K562 (cell line): ENCODE measurements around the gene ZNF862. TPM values are rescaled to one million over a fixed set of nuclear protein-coding genes. Genes with fewer than 3 reads are reported as not detected.

Experiments
- ARNT ChIP-seq, 2 experiments: fragments of 450-650 bp; IDR thresholded peaks; 2 replicates each; pipeline ENCODE4 v1.6.1; 2016; ENCODE audit warnings: mild to moderate bottlenecking in 1 of 2
- BRCA1 ChIP-seq, 2 experiments: fragments of 450-650 bp in 1 of 2; sonication (generic) in 1 of 2; formaldehyde crosslinking in 1 of 2; IDR thresholded peaks; 2 replicates each; pipeline versions ENCODE4 v1.5.0 to v1.6.1; 2017 to 2020; ENCODE audit warnings: mild to moderate bottlenecking in 1 of 2, missing genetic modification reagents in 1 of 2
- CSDE1 ChIP-seq, 2 experiments: fragments of 450-650 bp; IDR thresholded peaks; 2 replicates each; pipeline ENCODE4 v1.6.1; 2016; ENCODE audit warnings: mild to moderate bottlenecking in 1 of 2
- CTCFL ChIP-seq: IDR thresholded peaks from 2 replicates; pipeline ENCODE4 v1.6.1; 2011; ENCODE audit warnings: borderline replicate concordance, low read depth, mild to moderate bottlenecking, moderate library complexity, low read length; ENCODE audit not compliant: insufficient read depth, poor library complexity, severe bottlenecking
- ELF4 ChIP-seq: fragments of 450-650 bp; formaldehyde crosslinking; IDR thresholded peaks from 2 replicates; pipeline ENCODE4 v1.4.0; 2022; ENCODE audit warnings: missing genetic modification characterization
- HDAC2 ChIP-seq: fragments of 450-650 bp; IDR thresholded peaks from 2 replicates; pipeline ENCODE4 v1.6.1; 2016; ENCODE audit warnings: mild to moderate bottlenecking
- HMG20A ChIP-seq: fragments of 450-650 bp; formaldehyde crosslinking; conservative IDR thresholded peaks from 2 replicates; pipeline ENCODE4 v1.4.0; 2020; ENCODE audit warnings: mild to moderate bottlenecking, mixed read lengths
- HNRNPH1 ChIP-seq: fragments of 200-400 bp; formaldehyde crosslinking; optimal IDR thresholded peaks from 2 replicates; pipeline ENCODE3; 2017; ENCODE audit warnings: low read depth, mild to moderate bottlenecking, low read length, moderate library complexity
- HOXB6 ChIP-seq: fragments of 250-450 bp; sonication (Bioruptor Pico); IDR thresholded peaks from 2 replicates; pipeline ENCODE4 v1.5.1; 2022; ENCODE audit warnings: mild to moderate bottlenecking, borderline replicate concordance
- KAT2B ChIP-seq: IDR thresholded peaks from one replicate; pipeline ENCODE4 v1.6.1; 2012; ENCODE audit warnings: low read depth, mild to moderate bottlenecking, control low read depth, inconsistent platforms, low read length, moderate library complexity
- KLF13 ChIP-seq: fragments of 450-650 bp; IDR thresholded peaks from 2 replicates; pipeline ENCODE4 v1.6.1; 2016; ENCODE audit warnings: missing genetic modification characterization, low read depth, mild to moderate bottlenecking, missing compliant biosample characterization, moderate library complexity, borderline replicate concordance
- KLF16 ChIP-seq: IDR thresholded peaks from 2 replicates; pipeline ENCODE4 v1.6.1; 2016; ENCODE audit warnings: antibody characterized with exemption
- MECOM ChIP-seq: fragments of 250-450 bp; sonication (Bioruptor Pico); IDR thresholded peaks from 2 replicates; pipeline ENCODE4 v1.8.0; 2022; ENCODE audit warnings: inconsistent platforms
- NFE2L1 ChIP-seq: fragments of 450-650 bp; IDR thresholded peaks from 2 replicates; pipeline ENCODE4 v1.6.1; 2016; ENCODE audit warnings: missing genetic modification characterization, low read depth, mild to moderate bottlenecking, missing compliant biosample characterization, moderate library complexity, borderline replicate concordance
- NR3C1 ChIP-seq: sonication (generic); formaldehyde crosslinking; IDR thresholded peaks from 2 replicates; pipeline ENCODE4 v1.8.1; 2022; ENCODE audit warnings: missing genetic modification reagents
- POLR2B ChIP-seq: fragments of 450-650 bp; IDR thresholded peaks from 2 replicates; pipeline ENCODE4 v1.6.1; 2018; ENCODE audit warnings: low read depth; ENCODE audit not compliant: partially characterized antibody
- PTTG1 ChIP-seq: fragments of 450-650 bp; IDR thresholded peaks from 2 replicates; pipeline ENCODE4 v1.6.1; 2016; ENCODE audit warnings: low read depth, mild to moderate bottlenecking, missing genetic modification characterization, missing compliant biosample characterization
- SMARCA5 ChIP-seq: fragments of 450-650 bp; IDR thresholded peaks from 2 replicates; pipeline ENCODE4 v1.6.1; 2016
- SOX6 ChIP-seq: fragments of 450-650 bp; IDR thresholded peaks from 2 replicates; pipeline ENCODE4 v1.6.1; 2014; ENCODE audit warnings: mild to moderate bottlenecking
- TAF7 ChIP-seq: fragments of 450-650 bp; IDR thresholded peaks from 2 replicates; pipeline ENCODE4 v1.6.1; 2016; ENCODE audit warnings: missing genetic modification characterization, missing compliant biosample characterization
- TEAD4 ChIP-seq, 2 experiments: sonication (generic) in 1 of 2; formaldehyde crosslinking in 1 of 2; IDR thresholded peaks; 2 replicates each; pipeline versions ENCODE4 v1.6.1 to v1.8.0; 2012 to 2022; ENCODE audit warnings: borderline replicate concordance in 1 of 2, inconsistent platforms in 1 of 2, low read length in 1 of 2, mild to moderate bottlenecking in 1 of 2, missing genetic modification reagents in 1 of 2
- TFAM ChIP-seq: fragments of 250-450 bp; sonication (Bioruptor Pico); conservative IDR thresholded peaks from 2 replicates; pipeline ENCODE4 v1.5.0; 2021; ENCODE audit warnings: mild to moderate bottlenecking, moderate library complexity
- TOE1 ChIP-seq, 2 experiments: fragments of 450-650 bp in 1 of 2; sonication (generic) in 1 of 2; formaldehyde crosslinking in 1 of 2; IDR thresholded peaks; 2 replicates each; pipeline versions ENCODE4 v1.7.1 to v1.8.0; 2016 to 2022; ENCODE audit warnings: borderline replicate concordance in 2 of 2, mild to moderate bottlenecking in 2 of 2, antibody characterized with exemption in 1 of 2, inconsistent platforms in 1 of 2, low read depth in 1 of 2, missing genetic modification reagents in 1 of 2, moderate library complexity in 1 of 2
- ZBED1 ChIP-seq: IDR thresholded peaks from 2 replicates; pipeline ENCODE4 v1.6.1; 2014
- ZNF12 ChIP-seq: sonication (generic); formaldehyde crosslinking; IDR thresholded peaks from 2 replicates; pipeline ENCODE4 v1.4.0; 2020; ENCODE audit warnings: mild to moderate bottlenecking, missing genetic modification reagents
- ZNF511 ChIP-seq: sonication (generic); formaldehyde crosslinking; IDR thresholded peaks from 2 replicates; pipeline ENCODE4 v1.8.0; 2022; ENCODE audit warnings: mild to moderate bottlenecking, missing genetic modification reagents
- ZNF77 ChIP-seq: fragments of 250-450 bp; sonication (Bioruptor Pico); IDR thresholded peaks from 2 replicates; pipeline ENCODE4 v1.5.0; 2020
- ZNF830 ChIP-seq: fragments of 250-450 bp; sonication (Bioruptor Pico); IDR thresholded peaks from 2 replicates; pipeline ENCODE4 v1.5.0; 2021; ENCODE audit warnings: mild to moderate bottlenecking
- polyA plus RNA-seq, 8 experiments: library from polyadenylated mRNA; depleted of rRNA in 4 of 8; stranded (reverse) in 5 of 8; unstranded in 3 of 8; fragments of >200 nt; fragmentation: Nextera tagmentation in 2 of 8; fragmentation: Illumina TruSeq in 1 of 8; extraction: Ambion mirVana in 2 of 8; extraction: Trizol in 1 of 8; gene quantifications; 2 replicates each; pipeline versions ENCODE4 v1.2.1 to v1.2.3, GENCODE V29; 2011 to 2014; ENCODE audit warnings: inconsistent platforms in 1 of 8, missing spikeins in 1 of 8
- total RNA-seq, 7 experiments: library from RNA; depleted of rRNA in 6 of 7; stranded (reverse); fragments of >200 nt in 6 of 7; fragmentation: Illumina TruSeq in 2 of 7; extraction: Trizol in 2 of 7; gene quantifications; 2 replicates each; pipeline versions ENCODE4 v1.2.1 to v1.2.3, GENCODE V29; 2011 to 2021; ENCODE audit warnings: low replicate concordance in 1 of 7

ZNF862 gene
- total and polyA plus RNA-seq, 9 of the 15 experiments (the other 6 are each of a cell fraction or from before 2014, with no cell fraction given), result 1.1 to 3.9 (median 2.6) TPM

- no peak for TF ChIP-seq TAF7
- no peak for TF ChIP-seq PTTG1 (tag)
- TF ChIP-seq TEAD4 (IDR thresholded peaks at IDR 0.05; ENCODE audit: low read length), result no peak
- peak; percentile 91; the same call in 1 of the 2 replicates for TF ChIP-seq TEAD4 (CRISPR knock-in tag; IDR thresholded peaks at IDR 0.05; ENCODE audit: borderline replicate concordance)
- no peak for TF ChIP-seq CSDE1 (IDR thresholded peaks at IDR 0.05)
- no peak for TF ChIP-seq KLF16
- peak; percentile 20; the same call in 1 of the 2 replicates for TF ChIP-seq SOX6
- no peak for TF ChIP-seq TFAM
- TF ChIP-seq ARNT (IDR thresholded peaks at IDR 0.05), result no peak
- no peak for TF ChIP-seq ZNF12
- no peak for TF ChIP-seq HMG20A (CRISPR knock-in tag)
- TF ChIP-seq NR3C1 (CRISPR knock-in tag), result peak; percentile 76; the same call in 1 of the 2 replicates
- no peak for TF ChIP-seq ELF4 (CRISPR knock-in tag)
- TF ChIP-seq POLR2B, result peak; percentile 94
- TF ChIP-seq TOE1 (IDR thresholded peaks at IDR 0.05; ENCODE audit: borderline replicate concordance), result no peak
- no peak for TF ChIP-seq TOE1 (CRISPR knock-in tag; IDR thresholded peaks at IDR 0.05; ENCODE audit: borderline replicate concordance, low read depth)
- 0 out of 2 replicates have a peak, but pooled peaks have one; percentile 31 for TF ChIP-seq MECOM (CRISPR knock-in tag)
- no peak for TF ChIP-seq CTCFL
- no peak for TF ChIP-seq ZNF830
- TF ChIP-seq KLF13 (tag), result peak; percentile 51; the same call in 1 of the 2 replicates
- no peak for TF ChIP-seq SMARCA5
- no peak for TF ChIP-seq ZNF77 (CRISPR knock-in tag)
- no peak for TF ChIP-seq BRCA1 (IDR thresholded peaks at IDR 0.05)
- TF ChIP-seq BRCA1 (CRISPR knock-in tag; IDR thresholded peaks at IDR 0.05), result peak; percentile 96
- TF ChIP-seq HOXB6, result no peak
- no peak for TF ChIP-seq ZBED1
- no peak for TF ChIP-seq HDAC2
- no peak for TF ChIP-seq KAT2B
- no peak for TF ChIP-seq NFE2L1 (tag)
- peak; percentile 85; the same call in 1 of the 2 replicates for TF ChIP-seq ZNF511 (CRISPR knock-in tag)
- TF ChIP-seq HNRNPH1, result no peak
These were observed 35.1 kb downstream of the ZNF862 start, which contains the start of gene ATP6V0E2 (continued) for GRCh38 chr7:149873074-149873969.
